ENCODE data around the gene SLC25A20.
"Not testable (repeated sequence)": the region's sequence is repeated elsewhere in the genome, so short reads cannot be mapped to it uniquely, and the experiment has no call there.

Gene SLC25A20

DNA sequence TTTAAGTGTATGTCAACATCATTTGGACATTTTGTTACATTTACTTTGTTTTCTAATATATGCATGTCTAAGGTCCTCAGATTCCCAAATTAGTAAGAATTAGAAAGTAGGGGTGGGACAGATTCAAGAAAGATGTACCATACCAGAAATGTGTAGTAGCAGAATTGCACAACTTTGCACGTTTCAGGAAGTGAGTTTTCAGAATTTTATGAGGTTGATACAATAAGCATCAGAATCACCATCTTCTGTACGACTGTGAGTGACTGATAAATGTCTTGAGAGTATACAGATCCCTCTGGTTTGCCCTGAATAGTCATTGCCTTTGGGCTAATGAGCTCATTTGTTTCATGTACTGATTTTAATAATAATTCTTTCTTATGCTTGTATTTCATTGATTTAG, 29.2 kb upstream of the SLC25A20 start:
- H3K4me3 ChIP-seq (ENCODE audit: low read length): no peak overlapping the region
- H3K36me3 ChIP-seq (ENCODE audit: insufficient read depth, low read depth, low read length): peaks cover 75% of the 10 kb centered on the region
- H3K4me1 ChIP-seq (ENCODE audit: insufficient read depth, low read length): no peaks in the 10 kb centered on the region
- H3K9me3 ChIP-seq (ENCODE audit: insufficient read depth, low read depth, low read length): no peaks in the 10 kb centered on the region
- no peak overlapping the region for H3K9ac ChIP-seq (ENCODE audit: low read depth, low read length)
- no peak overlapping the region for H3K27ac ChIP-seq (ENCODE audit: low read length)
- no peaks in the 10 kb centered on the region for H3K27me3 ChIP-seq (ENCODE audit: insufficient read depth, low read length)

- H3K4me3 ChIP-seq (ENCODE audit: low read length): no peak overlapping the region
- H3K27ac ChIP-seq (ENCODE audit: low read length): no peak overlapping the region
- no peaks in the 10 kb centered on the region for H3K4me1 ChIP-seq (ENCODE audit: insufficient read depth, low read length)
- H3K9ac ChIP-seq (ENCODE audit: low read depth, low read length): no peak overlapping the region
- H3K27me3 ChIP-seq (ENCODE audit: insufficient read depth, low read length): no peaks in the 10 kb centered on the region
- H3K36me3 ChIP-seq (ENCODE audit: insufficient read depth, low read depth, low read length): peaks cover 76% of the 10 kb centered on the region
- H3K9me3 ChIP-seq (ENCODE audit: insufficient read depth, low read depth, low read length): no peaks in the 10 kb centered on the region
Observed at GRCh38 chr3:48926425-48927392, 28.0 kb upstream of the SLC25A20 start.

DNA sequence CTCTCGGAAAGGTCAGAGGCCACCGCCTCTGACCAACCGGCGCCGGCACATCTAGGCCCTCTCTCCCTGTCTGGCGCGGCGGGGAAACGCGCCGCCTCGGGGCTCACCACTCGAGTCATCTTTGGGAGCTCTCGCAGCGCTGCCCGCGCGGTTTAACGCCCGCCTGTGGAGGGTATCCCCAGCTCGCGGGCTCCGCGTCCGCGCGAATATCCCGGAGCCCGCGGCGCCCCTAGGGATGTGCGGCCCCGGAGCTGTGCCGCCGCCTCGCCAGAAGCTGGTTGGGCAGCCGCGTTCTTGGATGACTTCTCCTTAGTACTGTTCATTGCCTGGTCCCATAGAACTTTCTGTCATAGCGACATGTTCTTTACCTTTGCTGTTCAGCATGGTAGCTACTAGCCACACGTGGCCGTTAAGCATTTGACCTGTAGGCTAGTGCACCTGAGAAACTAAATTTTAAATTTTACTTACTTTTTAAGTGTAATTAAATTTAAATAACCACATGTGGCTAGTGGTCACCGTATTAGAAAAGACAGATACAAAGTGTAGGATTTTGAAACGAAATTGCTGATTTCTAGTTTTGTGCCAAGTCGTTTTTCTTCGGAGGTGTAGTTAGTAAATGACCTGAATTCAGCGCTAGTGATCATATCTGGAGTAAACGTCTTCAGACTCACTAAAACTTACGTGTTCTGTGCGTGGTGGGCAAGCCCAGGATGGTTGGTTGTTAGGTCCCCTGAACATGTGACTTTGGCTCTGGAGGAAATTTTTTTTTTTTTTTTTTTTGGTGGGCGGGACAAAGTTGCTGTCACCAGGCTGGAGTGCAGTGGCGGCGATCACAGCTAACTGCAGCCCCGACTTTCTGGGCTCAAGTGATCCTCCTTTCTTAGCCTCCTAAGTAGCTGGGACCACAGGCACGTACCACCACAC, 20.8 kb upstream of the SLC25A20 start:
- Histone ChIP-seq H3K4me3 (ENCODE audit: low read length) (peak overlapping the region; percentile 93), H3K9me3 (ENCODE audit: insufficient read depth, low read depth, low read length) (no peaks in the 10 kb centered on the region), H3K27ac (ENCODE audit: low read length) (no peak overlapping the region), H3K4me1 (ENCODE audit: insufficient read depth, low read length) (no peaks in the 10 kb centered on the region), H3K9ac (ENCODE audit: low read depth, low read length) (peak overlapping the region; percentile 80), H3K27me3 (ENCODE audit: insufficient read depth, low read length) (no peaks in the 10 kb centered on the region), H3K36me3 (ENCODE audit: insufficient read depth, low read depth, low read length) (peaks cover 26% of the 10 kb centered on the region)

GRCh38 chr3:48918388-48919214, 19.9 kb upstream of the SLC25A20 start, which contains the start of gene ARIH2:
ARIH2 (plus strand) TSS chr3:48918842; CDS start chr3:48927559, 8,717 bp downstream.
- Histone ChIP-seq H3K9me3 (ENCODE audit: insufficient read depth, low read depth, low read length) (no peaks in the 10 kb centered on the region), H3K27me3 (ENCODE audit: insufficient read depth, low read length) (no peaks in the 10 kb centered on the region), H3K4me3 (ENCODE audit: low read length) (peak within 1 kb of the TSS; percentile 93), H3K4me1 (ENCODE audit: insufficient read depth, low read length) (no peaks in the 10 kb centered on the region), H3K9ac (ENCODE audit: low read depth, low read length) (peak within 1 kb of the TSS; percentile 80), H3K36me3 (ENCODE audit: insufficient read depth, low read depth, low read length) (peaks cover 21% of the 10 kb centered on the region; the same call in 1 of the 2 replicates), H3K27ac (ENCODE audit: low read length) (peak within 1 kb of the TSS; percentile 7)

DNA sequence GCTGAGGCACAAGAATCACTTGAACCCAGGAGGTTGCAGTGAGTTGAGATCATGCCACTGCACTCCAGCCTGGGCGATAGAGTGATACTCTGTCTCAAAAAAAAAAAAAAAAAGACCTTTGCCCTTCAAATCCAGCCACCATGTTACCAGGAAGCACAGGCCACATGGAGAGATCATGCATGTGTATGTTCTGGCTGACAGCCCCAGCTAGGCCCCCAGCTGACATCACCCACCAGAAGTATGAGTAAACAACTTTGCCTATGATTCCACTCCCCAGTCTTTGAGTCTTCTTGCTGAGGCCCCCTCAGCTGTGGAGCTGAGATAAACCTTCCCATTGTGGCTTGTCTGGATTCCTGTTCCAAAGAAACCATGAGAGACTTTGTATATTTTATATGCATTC, 16.6 kb upstream of the SLC25A20 start:
- Histone ChIP-seq H3K9ac (ENCODE audit: low read depth, low read length) (no peak overlapping the region), H3K36me3 (ENCODE audit: insufficient read depth, low read depth, low read length) (no peaks in the 10 kb centered on the region), H3K4me1 (ENCODE audit: insufficient read depth, low read length) (no peaks in the 10 kb centered on the region), H3K9me3 (ENCODE audit: insufficient read depth, low read depth, low read length) (no peaks in the 10 kb centered on the region), H3K27ac (ENCODE audit: low read length) (no peak overlapping the region), H3K27me3 (ENCODE audit: insufficient read depth, low read length) (no peaks in the 10 kb centered on the region), H3K4me3 (ENCODE audit: low read length) (no peak overlapping the region)

GRCh38 chr3:48907026-48907425, 8.3 kb upstream of the SLC25A20 start:
- H3K9me3 ChIP-seq (ENCODE audit: insufficient read depth, low read depth, low read length); H3K27me3 ChIP-seq (ENCODE audit: insufficient read depth, low read length); H3K4me1 ChIP-seq (ENCODE audit: insufficient read depth, low read length); H3K9ac ChIP-seq (ENCODE audit: low read depth, low read length); H3K36me3 ChIP-seq (ENCODE audit: insufficient read depth, low read depth, low read length); H3K4me3 ChIP-seq (ENCODE audit: low read length); H3K27ac ChIP-seq (ENCODE audit: low read length): not testable (repeated sequence)

GRCh38 chr3:48899273-48899672, 591 bp upstream of the SLC25A20 start:
- H3K27me3 ChIP-seq (ENCODE audit: insufficient read depth, low read length): peaks cover 9% of the 10 kb centered on the region; the same call in 1 of the 2 replicates
- no peaks in the 10 kb centered on the region for H3K9me3 ChIP-seq (ENCODE audit: insufficient read depth, low read depth, low read length)
- H3K27ac ChIP-seq (ENCODE audit: low read length): no peak overlapping the region
- H3K36me3 ChIP-seq (ENCODE audit: insufficient read depth, low read depth, low read length): no peaks in the 10 kb centered on the region
- H3K4me1 ChIP-seq (ENCODE audit: insufficient read depth, low read length): 0 out of 2 replicates have a peak, but pooled peaks cover 6% of the 10 kb centered on the region
- H3K9ac ChIP-seq (ENCODE audit: low read depth, low read length): peak overlapping the region; percentile 42; the same call in 1 of the 2 replicates
- peak overlapping the region; percentile 75; the same call in 1 of the 2 replicates for H3K4me3 ChIP-seq (ENCODE audit: low read length)

DNA sequence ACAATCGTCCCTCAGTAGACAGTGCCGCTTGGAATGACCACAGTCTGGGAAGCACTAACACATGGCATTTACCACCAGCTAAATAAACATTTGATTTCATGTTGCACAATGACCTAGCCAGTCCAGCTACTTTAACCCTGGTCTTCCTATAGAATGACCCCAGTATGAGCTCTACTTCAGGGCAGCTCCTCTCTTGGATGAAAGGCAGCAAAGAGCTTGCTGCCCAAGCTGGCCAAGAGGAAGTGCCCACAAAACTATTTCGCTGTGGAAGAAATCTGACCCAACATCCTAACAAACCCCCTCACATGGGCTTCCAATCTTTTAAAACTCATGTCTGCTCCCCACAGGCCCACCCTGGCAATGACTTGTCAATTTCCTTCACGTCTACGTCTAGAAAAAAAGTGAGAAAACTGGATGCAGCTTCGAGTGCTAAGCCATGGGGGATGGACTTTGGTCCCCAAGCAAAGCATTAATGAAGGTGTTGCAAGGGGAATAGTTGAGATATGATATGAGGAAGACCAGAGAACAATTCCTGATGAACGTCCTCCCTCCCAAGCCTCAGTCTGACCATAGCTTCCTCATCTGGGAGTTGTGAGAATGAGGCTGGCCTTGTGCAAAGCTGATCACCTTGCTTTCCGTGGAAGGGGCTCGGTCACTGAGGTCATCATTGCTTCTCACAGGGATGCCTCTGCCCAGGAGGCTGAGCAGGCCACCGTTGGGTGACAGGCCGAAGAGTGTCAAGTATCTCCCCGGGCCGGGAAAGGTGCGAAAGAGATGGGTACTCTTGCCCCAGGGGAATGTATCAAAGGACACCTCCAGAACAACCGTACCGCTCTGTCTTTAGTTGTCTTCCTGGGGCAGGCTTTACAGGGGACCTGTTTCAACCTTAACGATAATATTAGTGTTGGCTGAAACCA, 964 bp downstream of the SLC25A20 start:
- Histone ChIP-seq H3K27ac (ENCODE audit: low read length) (no peak overlapping the region), H3K4me1 (ENCODE audit: insufficient read depth, low read length) (0 out of 2 replicates have a peak, but pooled peaks cover 6% of the 10 kb centered on the region), H3K4me3 (ENCODE audit: low read length) (peak overlapping the region; percentile 75), H3K36me3 (ENCODE audit: insufficient read depth, low read depth, low read length) (no peaks in the 10 kb centered on the region), H3K9me3 (ENCODE audit: insufficient read depth, low read depth, low read length) (no peaks in the 10 kb centered on the region), H3K27me3 (ENCODE audit: insufficient read depth, low read length) (peaks cover 9% of the 10 kb centered on the region; the same call in 1 of the 2 replicates), H3K9ac (ENCODE audit: low read depth, low read length) (no peak overlapping the region)

GRCh38 chr3:48896936-48897335, 1.7 kb downstream of the SLC25A20 start:
- no peak overlapping the region for H3K4me3 ChIP-seq (ENCODE audit: low read length)
- H3K9ac ChIP-seq (ENCODE audit: low read depth, low read length): no peak overlapping the region
- peaks cover 9% of the 10 kb centered on the region; the same call in 1 of the 2 replicates for H3K27me3 ChIP-seq (ENCODE audit: insufficient read depth, low read length)
- 0 out of 2 replicates have a peak, but pooled peaks cover 6% of the 10 kb centered on the region for H3K4me1 ChIP-seq (ENCODE audit: insufficient read depth, low read length)
- H3K9me3 ChIP-seq (ENCODE audit: insufficient read depth, low read depth, low read length): no peaks in the 10 kb centered on the region
- H3K27ac ChIP-seq (ENCODE audit: low read length): no peak overlapping the region
- no peaks in the 10 kb centered on the region for H3K36me3 ChIP-seq (ENCODE audit: insufficient read depth, low read depth, low read length)

DNA sequence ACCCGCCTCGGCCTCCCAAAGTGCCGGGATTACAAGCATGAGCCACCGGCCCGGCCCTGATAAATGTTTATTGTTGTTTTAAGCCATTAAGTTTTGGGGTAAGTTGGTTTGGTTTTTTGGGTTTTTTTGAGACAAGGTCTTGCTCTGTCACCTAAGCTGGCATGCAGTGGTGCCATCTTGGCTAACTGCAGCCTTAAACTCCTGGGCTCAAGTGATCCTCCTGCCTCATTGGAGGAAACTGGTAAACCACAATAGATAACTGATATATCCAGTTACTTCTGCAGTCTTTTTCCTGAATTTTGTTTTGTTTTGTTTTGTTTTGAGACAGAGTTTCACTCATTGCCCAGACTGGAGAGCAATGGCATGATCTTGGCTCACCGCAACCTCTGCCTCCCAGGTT, 4.2 kb downstream of the SLC25A20 start:
- Histone ChIP-seq H3K27me3 (ENCODE audit: insufficient read depth, low read length) (peaks cover 9% of the 10 kb centered on the region; the same call in 1 of the 2 replicates), H3K4me1 (ENCODE audit: insufficient read depth, low read length) (0 out of 2 replicates have a peak, but pooled peaks cover 6% of the 10 kb centered on the region), H3K36me3 (ENCODE audit: insufficient read depth, low read depth, low read length) (no peaks in the 10 kb centered on the region), H3K27ac (ENCODE audit: low read length) (no peak overlapping the region), H3K4me3 (ENCODE audit: low read length) (no peak overlapping the region), H3K9me3 (ENCODE audit: insufficient read depth, low read depth, low read length) (no peaks in the 10 kb centered on the region), H3K9ac (ENCODE audit: low read depth, low read length) (no peak overlapping the region)

Data from iPS-20b (cell line).